Ramos (cell line): ENCODE results near the gene HOXB6.

Experiments
- in situ Hi-C: fragments of 300-500 bp; cut with MboI; formaldehyde crosslinking; loops from one replicate; pipeline ENCODE4 v1.14.3; 2022; ENCODE audit warnings: low sequenced_read_pairs; ENCODE audit not compliant: unreplicated experiment

HOXB6 gene

GRCh38 chr17:48624118-48624517, 19.3 kb upstream of the HOXB6 start:
- in situ Hi-C loops: no loop called here

- in situ Hi-C loops: no loop called here
Observed at GRCh38 chr17:48623583-48623982, 18.8 kb upstream of the HOXB6 start.

- in situ Hi-C loops: no loop called here
Observed at GRCh38 chr17:48622857-48623256, 18.1 kb upstream of the HOXB6 start.

- in situ Hi-C loops: no loop called here
Observed at GRCh38 chr17:48621410-48622392, 16.9 kb upstream of the HOXB6 start.

- in situ Hi-C loops: no loop called here
Observed at GRCh38 chr17:48620461-48621139, 15.8 kb upstream of the HOXB6 start.

- in situ Hi-C loops: no loop called here
Observed at GRCh38 chr17:48619826-48620449, 15.2 kb upstream of the HOXB6 start.

- in situ Hi-C loops: no loop called here
Observed at GRCh38 chr17:48618256-48618896, 13.6 kb upstream of the HOXB6 start.

GRCh38 chr17:48617471-48618255, 12.9 kb upstream of the HOXB6 start:
- in situ Hi-C loops: no loop called here

GRCh38 chr17:48616717-48617470, 12.1 kb upstream of the HOXB6 start:
- in situ Hi-C loops: no loop called here

GRCh38 chr17:48615963-48616716, 11.4 kb upstream of the HOXB6 start:
- in situ Hi-C loops: no loop called here

- in situ Hi-C loops: no loop called here
Observed at GRCh38 chr17:48615047-48615962, 10.5 kb upstream of the HOXB6 start, which contains the start of gene HOXB8. TSS of gene HOXB8 (minus strand) at chr17:48615292. CDS start at chr17:48614704, 588 bp downstream.

- in situ Hi-C loops: no loop called here
Observed at GRCh38 chr17:48613862-48614694, 9.3 kb upstream of the HOXB6 start.

GRCh38 chr17:48612854-48613691, 8.3 kb upstream of the HOXB6 start:
- in situ Hi-C loops: no loop called here

- in situ Hi-C loops: no loop called here
Observed at GRCh38 chr17:48612456-48612853, 7.7 kb upstream of the HOXB6 start.

GRCh38 chr17:48611681-48612455, 7.1 kb upstream of the HOXB6 start:
- in situ Hi-C loops: no loop called here
